BE2C (cell line): ENCODE data around the gene PLBD2.

ENCODE experiments used
- DNase-seq: peaks from one replicate; pipeline ENCODE4 v3.0.0-alpha.2; 2020
- H3K27me3 ChIP-seq: fragments of 250-450 bp; sonication (Bioruptor Pico); 2 replicates; pipeline ENCODE4 v1.5.1; 2020; ENCODE audit warnings: mild to moderate bottlenecking
- H3K36me3 ChIP-seq: fragments of 250-450 bp; sonication (Bioruptor Pico); 2 replicates; pipeline ENCODE4 v1.5.1; 2020; ENCODE audit warnings: mild to moderate bottlenecking
- H3K4me1 ChIP-seq: fragments of 250-450 bp; sonication (Bioruptor Pico); 2 replicates; pipeline ENCODE4 v1.5.1; 2020
- H3K4me3 ChIP-seq: 2 replicates; pipeline ENCODE4 v1.5.1; 2011; ENCODE audit warnings: low read depth, low read length
- H3K9me3 ChIP-seq: fragments of 250-450 bp; sonication (Bioruptor Pico); 2 replicates; pipeline ENCODE4 v1.5.1; 2020
- CTCF ChIP-seq: IDR thresholded peaks from 2 replicates; pipeline ENCODE4 v1.5.1; 2012; ENCODE audit warnings: mild to moderate bottlenecking, low read depth, low read length

PLBD2 gene

GRCh38 chr12:113378291-113378690, 19.9 kb downstream of the PLBD2 start:
- H3K4me1 ChIP-seq = no peaks in the 10 kb centered on the region

GRCh38 chr12:113381220-113381619, 22.8 kb downstream of the PLBD2 start:
- H3K36me3 ChIP-seq = peaks cover 13% of the 10 kb centered on the region
- no peak for TF ChIP-seq CTCF
- DNase-seq = no peak
- H3K4me1 ChIP-seq = no peaks in the 10 kb centered on the region
- H3K27me3 ChIP-seq = no peaks in the 10 kb centered on the region
- no peaks in the 10 kb centered on the region for H3K9me3 ChIP-seq
- no peak overlapping the region for H3K4me3 ChIP-seq

More at GRCh38 chr12:113378291-113378690, 19.9 kb downstream of the PLBD2 start:
- no peak for DNase-seq
- no peak overlapping the region for H3K4me3 ChIP-seq
- no peaks in the 10 kb centered on the region for H3K9me3 ChIP-seq
- H3K27me3 ChIP-seq = no peaks in the 10 kb centered on the region
- no peak for TF ChIP-seq CTCF
- peaks cover 26% of the 10 kb centered on the region for H3K36me3 ChIP-seq

GRCh38 chr12:113382206-113382605, 23.8 kb downstream of the PLBD2 start:
- H3K4me1 ChIP-seq = no peaks in the 10 kb centered on the region
- no peak overlapping the region for H3K4me3 ChIP-seq
- H3K9me3 ChIP-seq = no peaks in the 10 kb centered on the region
- peaks cover 15% of the 10 kb centered on the region for H3K36me3 ChIP-seq
- H3K27me3 ChIP-seq = no peaks in the 10 kb centered on the region
- no peak for DNase-seq
- TF ChIP-seq CTCF = no peak

- no peak for DNase-seq
- Histone ChIP-seq H3K4me3 (no peak overlapping the region), H3K36me3 (peaks cover 12% of the 10 kb centered on the region), H3K9me3 (no peaks in the 10 kb centered on the region), H3K4me1 (no peaks in the 10 kb centered on the region), H3K27me3 (no peaks in the 10 kb centered on the region)
- no peak for TF ChIP-seq CTCF
Measured at GRCh38 chr12:113384778-113385177, 26.4 kb downstream of the PLBD2 start.

- TF ChIP-seq CTCF = no peak
- DNase-seq = no peak
Measured at GRCh38 chr12:113385282-113385882, 27.0 kb downstream of the PLBD2 start.

GRCh38 chr12:113386866-113387566, 28.6 kb downstream of the PLBD2 start:
- Histone ChIP-seq H3K27me3 (no peaks in the 10 kb centered on the region), H3K4me3 (no peak overlapping the region), H3K4me1 (no peaks in the 10 kb centered on the region), H3K36me3 (peaks cover 12% of the 10 kb centered on the region), H3K9me3 (no peaks in the 10 kb centered on the region)
- no peak for DNase-seq
- no peak for TF ChIP-seq CTCF

More at GRCh38 chr12:113385282-113385882, 27.0 kb downstream of the PLBD2 start:
- Histone ChIP-seq H3K4me3 (no peak overlapping the region), H3K27me3 (no peaks in the 10 kb centered on the region), H3K4me1 (no peaks in the 10 kb centered on the region), H3K9me3 (no peaks in the 10 kb centered on the region), H3K36me3 (peaks cover 12% of the 10 kb centered on the region)
